EL (cell line): Measurements from ENCODE around the gene LIN9.
"Not testable (repeated sequence)": the region's sequence is repeated elsewhere in the genome, so short reads cannot be mapped to it uniquely, and the experiment has no call there.

ENCODE experiments used
- DNase-seq: peaks from one replicate; pipeline ENCODE4 v3.0.0-alpha.2; 2016

Gene LIN9

GRCh38 chr1:226209307-226210059 is 99.5 kb downstream of the LIN9 start:
- no peak for DNase-seq

- DNase-seq: no peak
Measured at GRCh38 chr1:226207048-226207447, 101.9 kb downstream of the LIN9 start.

- DNase-seq: no peak
Measured at GRCh38 chr1:226204198-226204597, 104.8 kb downstream of the LIN9 start.

GRCh38 chr1:226203655-226204054 is 105.3 kb downstream of the LIN9 start:
- no peak for DNase-seq

- no peak for DNase-seq
Measured at GRCh38 chr1:226203240-226203639, 105.7 kb downstream of the LIN9 start.

- not testable (repeated sequence) for DNase-seq
Measured at GRCh38 chr1:226202666-226203065, 106.3 kb downstream of the LIN9 start.

GRCh38 chr1:226202246-226202645 is 106.7 kb downstream of the LIN9 start:
- DNase-seq: no peak

- peak; percentile 22 for DNase-seq
Measured at GRCh38 chr1:226201029-226201593, 107.9 kb downstream of the LIN9 start.

GRCh38 chr1:226199971-226200370 is 109.0 kb downstream of the LIN9 start:
- no peak for DNase-seq

- DNase-seq: peak; percentile 26
Measured at GRCh38 chr1:226195144-226195543, 113.8 kb downstream of the LIN9 start.

GRCh38 chr1:226187380-226187779 is 121.6 kb downstream of the LIN9 start:
- no peak for DNase-seq

- no peak for DNase-seq
Measured at GRCh38 chr1:226187019-226187322, 122.0 kb downstream of the LIN9 start.

- peak; percentile 88 for DNase-seq
Measured at GRCh38 chr1:226186124-226187018, 122.6 kb downstream of the LIN9 start, which contains the start of gene ACBD3. Gene ACBD3 (minus strand): TSS chr1:226186741. CDS start chr1:226186675, 66 bp downstream.

- peak; percentile 48 for DNase-seq
Measured at GRCh38 chr1:226185141-226186036, 123.6 kb downstream of the LIN9 start.

- DNase-seq: peak; percentile 67
Measured at GRCh38 chr1:226181996-226182714, 126.8 kb downstream of the LIN9 start.
